Measurements from ENCODE around the gene CASK.

The CASK gene

GRCh38 chrX:41490446-41490845, 432.9 kb downstream of the CASK start:
- H3K27ac ChIP-seq = no peak overlapping the region
- DNase-seq (ENCODE audit: low read depth, low spot score) = no peak

- no peak overlapping the region for H3K27ac ChIP-seq
- DNase-seq (ENCODE audit: low read depth, low spot score) = no peak
Observed at GRCh38 chrX:41482154-41482850, 441.1 kb downstream of the CASK start.

- DNase-seq (ENCODE audit: low read depth, low spot score) = no peak
- no peak overlapping the region for H3K27ac ChIP-seq
Observed at GRCh38 chrX:41481264-41482109, 441.9 kb downstream of the CASK start.

- DNase-seq (ENCODE audit: low read depth, low spot score) = no peak
- H3K27ac ChIP-seq = no peak overlapping the region
Observed at GRCh38 chrX:41480508-41481260, 442.7 kb downstream of the CASK start.

- no peak for DNase-seq (ENCODE audit: low read depth, low spot score)
- no peak overlapping the region for H3K27ac ChIP-seq
Observed at GRCh38 chrX:41478381-41478911, 444.9 kb downstream of the CASK start.

- DNase-seq (ENCODE audit: low read depth, low spot score) = no peak
- no peak overlapping the region for H3K27ac ChIP-seq
Observed at GRCh38 chrX:41475591-41476241, 447.6 kb downstream of the CASK start.

- no peak for DNase-seq (ENCODE audit: low read depth, low spot score)
- no peak overlapping the region for H3K27ac ChIP-seq
Observed at GRCh38 chrX:41475191-41475590, 448.2 kb downstream of the CASK start.

GRCh38 chrX:41474726-41475100, 448.6 kb downstream of the CASK start:
- no peak for DNase-seq (ENCODE audit: low read depth, low spot score)

GRCh38 chrX:41473936-41474725, 449.2 kb downstream of the CASK start:
- H3K27ac ChIP-seq = no peak overlapping the region
- no peak for DNase-seq (ENCODE audit: low read depth, low spot score)

More at GRCh38 chrX:41474726-41475100, 448.6 kb downstream of the CASK start:
- H3K27ac ChIP-seq = no peak overlapping the region

- no peak overlapping the region for H3K27ac ChIP-seq
- no peak for DNase-seq (ENCODE audit: low read depth, low spot score)
Observed at GRCh38 chrX:41472231-41472815, 451.0 kb downstream of the CASK start.

GRCh38 chrX:41471786-41472185, 451.6 kb downstream of the CASK start:
- DNase-seq (ENCODE audit: low read depth, low spot score) = no peak
- H3K27ac ChIP-seq = no peak overlapping the region

GRCh38 chrX:41470706-41471105, 452.6 kb downstream of the CASK start:
- no peak overlapping the region for H3K27ac ChIP-seq
- no peak for DNase-seq (ENCODE audit: low read depth, low spot score)

GRCh38 chrX:41468647-41469323, 454.6 kb downstream of the CASK start:
- no peak overlapping the region for H3K27ac ChIP-seq

More at GRCh38 chrX:41468647-41469323, 454.6 kb downstream of the CASK start:
- no peak for DNase-seq (ENCODE audit: low read depth, low spot score)

All from epithelial cell of prostate (primary cell).